ENCODE measurements around the gene LPA.
"Not testable (repeated sequence)": the region's sequence is repeated elsewhere in the genome, so short reads cannot be mapped to it uniquely, and the experiment has no call there.

- TF ChIP-seq POLR2A, CTCF (IDR thresholded peaks at IDR 0.05): not testable (repeated sequence)
These were observed at the start of gene LPA for GRCh38 chr6:160664198-160664597.

All from adrenal gland (tissue), 5 donors.